AG09309 (cell line): ENCODE results near the gene GPR132.

Source experiments
- DNase-seq: peaks from one replicate; pipeline ENCODE4 v3.0.0-alpha.2; 2010; ENCODE audit warnings: low read depth
- H3K4me3 ChIP-seq: 2 replicates; pipeline ENCODE4 v1.5.1; 2011; ENCODE audit warnings: mild to moderate bottlenecking, low read depth, low read length, moderate library complexity; ENCODE audit not compliant: control insufficient read depth
- CTCF ChIP-seq: IDR thresholded peaks from 2 replicates; pipeline ENCODE4 v1.5.1; 2011; ENCODE audit warnings: mild to moderate bottlenecking, low read depth, low read length, inconsistent platforms; ENCODE audit not compliant: insufficient read depth, control insufficient read depth; ENCODE audit errors: missing control alignments

Gene GPR132

GRCh38 chr14:105087963-105088811 lies 23.0 kb upstream of the GPR132 start:
- DNase-seq: no peak
- TF ChIP-seq CTCF: no peak
- peak overlapping the region; percentile 28 for H3K4me3 ChIP-seq

GRCh38 chr14:105087308-105087962 lies 22.2 kb upstream of the GPR132 start:
- peak overlapping the region; percentile 85 for H3K4me3 ChIP-seq

GRCh38 chr14:105086833-105087307 lies 21.6 kb upstream of the GPR132 start:
- DNase-seq: no peak
- peak; percentile 52 for TF ChIP-seq CTCF
- H3K4me3 ChIP-seq: peak overlapping the region; percentile 85

More at GRCh38 chr14:105087308-105087962, 22.2 kb upstream of the GPR132 start:
- DNase-seq: no peak
- no peak for TF ChIP-seq CTCF

- no peak for DNase-seq
- no peak for TF ChIP-seq CTCF
- H3K4me3 ChIP-seq: no peak overlapping the region
Measured at GRCh38 chr14:105085766-105086165, 20.5 kb upstream of the GPR132 start.

GRCh38 chr14:105084741-105085571 lies 19.7 kb upstream of the GPR132 start:
- no peak for TF ChIP-seq CTCF
- DNase-seq: no peak
- no peak overlapping the region for H3K4me3 ChIP-seq
